Fibroblast of the aortic adventitia (primary cell): ENCODE measurements around the gene FTSJ3. TPM values are rescaled to one million over a fixed set of nuclear protein-coding genes. Genes with fewer than 3 reads are reported as not detected.

ENCODE experiments used
- DNase-seq: peaks from one replicate; pipeline ENCODE4 v3.0.0-alpha.2; 2010; ENCODE audit warnings: low read depth
- H3K4me3 ChIP-seq: 2 replicates; pipeline ENCODE4 v1.5.1; 2011; ENCODE audit warnings: low read depth, mild to moderate bottlenecking, control low read depth, low read length, moderate library complexity
- CTCF ChIP-seq: IDR thresholded peaks from 2 replicates; pipeline ENCODE4 v1.5.1; 2011; ENCODE audit warnings: mild to moderate bottlenecking, low read length, control low read depth, inconsistent platforms; ENCODE audit not compliant: insufficient read depth
- total RNA-seq: library from RNA; depleted of rRNA; stranded (reverse); fragments of >200 nt; gene quantifications from 2 replicates; pipeline ENCODE4 v1.2.3, GENCODE V29; 2012; ENCODE audit warnings: low replicate concordance

The FTSJ3 gene
- total RNA-seq, 1 donor = 39.8 TPM

GRCh38 chr17:63830904-63831491 is 3.5 kb upstream of the FTSJ3 start:
- no peak overlapping the region for H3K4me3 ChIP-seq

GRCh38 chr17:63830278-63830677 is 2.8 kb upstream of the FTSJ3 start:
- TF ChIP-seq CTCF = no peak
- H3K4me3 ChIP-seq = no peak overlapping the region
- no peak for DNase-seq

More at GRCh38 chr17:63830904-63831491, 3.5 kb upstream of the FTSJ3 start:
- no peak for DNase-seq
- no peak for TF ChIP-seq CTCF

GRCh38 chr17:63828936-63829335 is 1.5 kb upstream of the FTSJ3 start:
- TF ChIP-seq CTCF = no peak
- no peak overlapping the region for H3K4me3 ChIP-seq
- no peak for DNase-seq

- DNase-seq = no peak
- peak overlapping the region; percentile 93 for H3K4me3 ChIP-seq
- TF ChIP-seq CTCF = no peak
Measured at GRCh38 chr17:63827801-63828221, 348 bp upstream of the FTSJ3 start.

GRCh38 chr17:63826468-63827001 is 928 bp downstream of the FTSJ3 start:
- TF ChIP-seq CTCF = no peak
- peak overlapping the region; percentile 93 for H3K4me3 ChIP-seq
- DNase-seq = no peak

GRCh38 chr17:63824362-63824761 is 3.1 kb downstream of the FTSJ3 start:
- TF ChIP-seq CTCF = no peak
- DNase-seq = no peak
- no peak overlapping the region for H3K4me3 ChIP-seq

- no peak for DNase-seq
- TF ChIP-seq CTCF = no peak
- no peak overlapping the region for H3K4me3 ChIP-seq
Measured at GRCh38 chr17:63823659-63824331, 3.7 kb downstream of the FTSJ3 start.
